Memory B cell (primary cell): ENCODE measurements around the gene CTH.

ENCODE experiments used
- ATAC-seq: fragments of 150-1000 bp; cut with Tn5 transposase; 2 replicates; pipeline ENCODE4 v1.10.0; 2021; ENCODE audit warnings: low read depth, mild to moderate bottlenecking, moderate library complexity
- DNase-seq, 2 donors: peaks; one replicate each; pipeline ENCODE4 v3.0.0; 2022; ENCODE audit warnings: low spot score in 2 of 2
- H3K27ac Mint-ChIP-seq: one replicate; pipeline ENCODE4 v1.8.0; 2022; ENCODE audit warnings: mild to moderate bottlenecking, moderate library complexity, mixed read lengths
- H3K27me3 Mint-ChIP-seq: one replicate; pipeline ENCODE4 v1.8.0; 2022; ENCODE audit warnings: mixed read lengths
- H3K36me3 Mint-ChIP-seq: one replicate; pipeline ENCODE4 v1.8.0; 2022; ENCODE audit warnings: mild to moderate bottlenecking, mixed read lengths
- H3K4me1 Mint-ChIP-seq: one replicate; pipeline ENCODE4 v1.8.0; 2022; ENCODE audit warnings: mixed read lengths
- H3K4me3 Mint-ChIP-seq: one replicate; pipeline ENCODE4 v1.8.0; 2022; ENCODE audit warnings: mild to moderate bottlenecking, moderate library complexity, mixed read lengths
- H3K9me3 Mint-ChIP-seq: one replicate; pipeline ENCODE4 v1.8.0; 2022; ENCODE audit warnings: mixed read lengths

CTH gene

GRCh38 chr1:70426154-70427131 lies 15.4 kb downstream of the CTH start:
- H3K4me3 Mint-ChIP-seq = no peak overlapping the region
- no peak overlapping the region for H3K27ac Mint-ChIP-seq

GRCh38 chr1:70427976-70428375 lies 16.9 kb downstream of the CTH start:
- Mint-ChIP-seq H3K4me3 (no peak overlapping the region), H3K27ac (no peak overlapping the region), H3K9me3 (no peaks in the 10 kb centered on the region), H3K4me1 (peaks cover 3% of the 10 kb centered on the region), H3K27me3 (no peaks in the 10 kb centered on the region), H3K36me3 (peaks cover 31% of the 10 kb centered on the region)
- no peak for ATAC-seq
- no peak for DNase-seq

More at GRCh38 chr1:70426154-70427131, 15.4 kb downstream of the CTH start:
- Mint-ChIP-seq H3K9me3 (no peaks in the 10 kb centered on the region), H3K4me1 (peaks cover 3% of the 10 kb centered on the region), H3K27me3 (no peaks in the 10 kb centered on the region), H3K36me3 (peaks cover 21% of the 10 kb centered on the region)
- ATAC-seq (no peak), DNase-seq (no peak)

- ATAC-seq (no peak), DNase-seq (no peak)
- Mint-ChIP-seq H3K27ac (no peak overlapping the region), H3K4me3 (no peak overlapping the region), H3K27me3 (no peaks in the 10 kb centered on the region), H3K4me1 (peaks cover 3% of the 10 kb centered on the region), H3K9me3 (no peaks in the 10 kb centered on the region), H3K36me3 (peaks cover 36% of the 10 kb centered on the region)
These were observed 18.2 kb downstream of the CTH start for GRCh38 chr1:70429219-70429618.

GRCh38 chr1:70429757-70430156 lies 18.7 kb downstream of the CTH start:
- ATAC-seq = no peak
- Mint-ChIP-seq H3K27me3 (no peaks in the 10 kb centered on the region), H3K4me1 (peaks cover 3% of the 10 kb centered on the region), H3K36me3 (peaks cover 35% of the 10 kb centered on the region), H3K4me3 (no peak overlapping the region), H3K9me3 (no peaks in the 10 kb centered on the region), H3K27ac (no peak overlapping the region)
- no peak for DNase-seq

GRCh38 chr1:70431317-70431716 lies 20.2 kb downstream of the CTH start:
- DNase-seq (no peak), ATAC-seq (no peak)
- Mint-ChIP-seq H3K4me3 (no peak overlapping the region), H3K9me3 (no peaks in the 10 kb centered on the region), H3K27ac (no peak overlapping the region), H3K36me3 (peaks cover 32% of the 10 kb centered on the region), H3K4me1 (no peaks in the 10 kb centered on the region), H3K27me3 (no peaks in the 10 kb centered on the region)

- no peaks in the 10 kb centered on the region for H3K4me1 Mint-ChIP-seq
- ATAC-seq = no peak
- no peak overlapping the region for H3K4me3 Mint-ChIP-seq
- no peak overlapping the region for H3K27ac Mint-ChIP-seq
- H3K36me3 Mint-ChIP-seq = peaks cover 29% of the 10 kb centered on the region
- DNase-seq = no peak
- no peaks in the 10 kb centered on the region for H3K27me3 Mint-ChIP-seq
- no peaks in the 10 kb centered on the region for H3K9me3 Mint-ChIP-seq
These were observed 20.8 kb downstream of the CTH start for GRCh38 chr1:70431874-70432273.

- no peaks in the 10 kb centered on the region for H3K4me1 Mint-ChIP-seq
- H3K27me3 Mint-ChIP-seq = no peaks in the 10 kb centered on the region
- ATAC-seq (no peak), DNase-seq (no peak)
- H3K27ac Mint-ChIP-seq = no peak overlapping the region
- H3K4me3 Mint-ChIP-seq = no peak overlapping the region
- peaks cover 34% of the 10 kb centered on the region for H3K36me3 Mint-ChIP-seq
- H3K9me3 Mint-ChIP-seq = no peaks in the 10 kb centered on the region
These were observed 23.3 kb downstream of the CTH start for GRCh38 chr1:70434253-70434859.

- H3K9me3 Mint-ChIP-seq = no peaks in the 10 kb centered on the region
- H3K27ac Mint-ChIP-seq = no peak overlapping the region
- ATAC-seq = no peak
- peaks cover 36% of the 10 kb centered on the region for H3K36me3 Mint-ChIP-seq
- DNase-seq = no peak
- H3K4me1 Mint-ChIP-seq = no peaks in the 10 kb centered on the region
- no peaks in the 10 kb centered on the region for H3K27me3 Mint-ChIP-seq
- no peak overlapping the region for H3K4me3 Mint-ChIP-seq
These were observed 25.7 kb downstream of the CTH start for GRCh38 chr1:70436622-70437251.

GRCh38 chr1:70438529-70438928 lies 27.5 kb downstream of the CTH start:
- no peaks in the 10 kb centered on the region for H3K9me3 Mint-ChIP-seq
- no peaks in the 10 kb centered on the region for H3K27me3 Mint-ChIP-seq
- H3K27ac Mint-ChIP-seq = no peak overlapping the region
- no peaks in the 10 kb centered on the region for H3K4me1 Mint-ChIP-seq
- ATAC-seq (no peak), DNase-seq (no peak)
- H3K4me3 Mint-ChIP-seq = no peak overlapping the region
- H3K36me3 Mint-ChIP-seq = peaks cover 22% of the 10 kb centered on the region

GRCh38 chr1:70440642-70441391 lies 29.7 kb downstream of the CTH start:
- H3K27me3 Mint-ChIP-seq = no peaks in the 10 kb centered on the region
- no peaks in the 10 kb centered on the region for H3K4me1 Mint-ChIP-seq
- peaks cover 17% of the 10 kb centered on the region for H3K36me3 Mint-ChIP-seq
- no peak overlapping the region for H3K4me3 Mint-ChIP-seq
- no peak overlapping the region for H3K27ac Mint-ChIP-seq
- H3K9me3 Mint-ChIP-seq = no peaks in the 10 kb centered on the region
- DNase-seq (no peak), ATAC-seq (no peak)

GRCh38 chr1:70441392-70442035 lies 30.4 kb downstream of the CTH start:
- Mint-ChIP-seq H3K4me3 (no peak overlapping the region), H3K9me3 (no peaks in the 10 kb centered on the region), H3K36me3 (peaks cover 17% of the 10 kb centered on the region), H3K27me3 (no peaks in the 10 kb centered on the region), H3K27ac (no peak overlapping the region), H3K4me1 (no peaks in the 10 kb centered on the region)
- DNase-seq (no peak), ATAC-seq (no peak)

- H3K27me3 Mint-ChIP-seq = no peaks in the 10 kb centered on the region
- H3K27ac Mint-ChIP-seq = no peak overlapping the region
- DNase-seq (no peak), ATAC-seq (no peak)
- H3K4me1 Mint-ChIP-seq = no peaks in the 10 kb centered on the region
- H3K36me3 Mint-ChIP-seq = peaks cover 17% of the 10 kb centered on the region
- no peaks in the 10 kb centered on the region for H3K9me3 Mint-ChIP-seq
- no peak overlapping the region for H3K4me3 Mint-ChIP-seq
These were observed 31.4 kb downstream of the CTH start for GRCh38 chr1:70442490-70442889.

GRCh38 chr1:70443739-70444138 lies 32.7 kb downstream of the CTH start:
- Mint-ChIP-seq H3K27ac (no peak overlapping the region), H3K36me3 (peaks cover 9% of the 10 kb centered on the region), H3K4me3 (no peak overlapping the region), H3K9me3 (no peaks in the 10 kb centered on the region), H3K27me3 (no peaks in the 10 kb centered on the region), H3K4me1 (no peaks in the 10 kb centered on the region)
- DNase-seq (no peak), ATAC-seq (no peak)
